ENCODE measurements around the gene SCN5A. TPM values are rescaled to one million over a fixed set of nuclear protein-coding genes. Genes with fewer than 3 reads are reported as not detected.

SCN5A gene
- total RNA-seq, 2 donors from 2014 or later, result 4.5 to 5.6 TPM

DNA sequence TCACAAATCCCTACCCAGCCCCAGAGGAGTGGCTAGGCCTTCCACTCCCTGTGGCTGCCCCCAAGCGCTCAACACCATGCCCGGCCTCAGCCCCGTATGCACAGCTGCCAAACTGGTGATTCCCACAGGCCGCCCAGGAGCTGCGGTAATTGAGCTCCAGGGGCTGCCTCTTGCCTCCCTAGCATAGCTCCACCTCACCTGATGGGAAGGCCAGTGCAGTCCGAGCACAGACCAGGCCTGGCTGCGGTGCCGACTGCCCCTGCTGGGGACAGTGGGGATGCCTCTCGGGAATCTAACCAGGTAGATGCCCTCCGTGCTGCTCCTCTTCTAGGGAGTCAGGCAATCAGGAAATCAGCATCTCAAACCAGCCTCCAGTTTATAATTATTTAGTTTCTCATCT lies 25.9 kb downstream of the SCN5A start:
- H3K4me3 Mint-ChIP-seq, result no peak overlapping the region
- peak; percentile 96 for DNase-seq
- H3K4me3 ChIP-seq (ENCODE audit: low read length), result no peak overlapping the region
- no peaks in the 10 kb centered on the region for H3K4me1 ChIP-seq (ENCODE audit: control insufficient read depth, insufficient read depth, low read length)
- TF ChIP-seq, protein P1, sequence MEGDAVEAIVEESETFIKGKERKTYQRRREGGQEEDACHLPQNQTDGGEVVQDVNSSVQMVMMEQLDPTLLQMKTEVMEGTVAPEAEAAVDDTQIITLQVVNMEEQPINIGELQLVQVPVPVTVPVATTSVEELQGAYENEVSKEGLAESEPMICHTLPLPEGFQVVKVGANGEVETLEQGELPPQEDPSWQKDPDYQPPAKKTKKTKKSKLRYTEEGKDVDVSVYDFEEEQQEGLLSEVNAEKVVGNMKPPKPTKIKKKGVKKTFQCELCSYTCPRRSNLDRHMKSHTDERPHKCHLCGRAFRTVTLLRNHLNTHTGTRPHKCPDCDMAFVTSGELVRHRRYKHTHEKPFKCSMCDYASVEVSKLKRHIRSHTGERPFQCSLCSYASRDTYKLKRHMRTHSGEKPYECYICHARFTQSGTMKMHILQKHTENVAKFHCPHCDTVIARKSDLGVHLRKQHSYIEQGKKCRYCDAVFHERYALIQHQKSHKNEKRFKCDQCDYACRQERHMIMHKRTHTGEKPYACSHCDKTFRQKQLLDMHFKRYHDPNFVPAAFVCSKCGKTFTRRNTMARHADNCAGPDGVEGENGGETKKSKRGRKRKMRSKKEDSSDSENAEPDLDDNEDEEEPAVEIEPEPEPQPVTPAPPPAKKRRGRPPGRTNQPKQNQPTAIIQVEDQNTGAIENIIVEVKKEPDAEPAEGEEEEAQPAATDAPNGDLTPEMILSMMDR (conservative IDR thresholded peaks at IDR 0.05), result peak; percentile 86
- no peaks in the 10 kb centered on the region for H3K36me3 Mint-ChIP-seq (ENCODE audit: low read depth)
- H3K27me3 Mint-ChIP-seq (ENCODE audit: insufficient read depth), result no peaks in the 10 kb centered on the region
- H3K9me3 ChIP-seq (ENCODE audit: control insufficient read depth, low read length), result no peaks in the 10 kb centered on the region
- no peak overlapping the region for H3K9ac ChIP-seq (ENCODE audit: extremely low read depth, low read length, poor library complexity, severe bottlenecking)
- H3K9me3 Mint-ChIP-seq, result no peaks in the 10 kb centered on the region
- no peaks in the 10 kb centered on the region for H3K36me3 ChIP-seq (ENCODE audit: control insufficient read depth, insufficient read depth, low read length)
- H3K27ac ChIP-seq (ENCODE audit: low read depth, low read length), result no peak overlapping the region
- WGBS, 2 experiments (ENCODE audit: insufficient coverage in 1 of 2, insufficient read length in 1 of 2), result 77 to 78% methylated on average over 6 to 10 of the region's 10 CpGs
- H3K4me1 Mint-ChIP-seq, result no peaks in the 10 kb centered on the region
- H3K27me3 ChIP-seq (ENCODE audit: control insufficient read depth, insufficient read depth, low read length, poor library complexity, severe bottlenecking), result no peaks in the 10 kb centered on the region
- no peak overlapping the region for H3K27ac Mint-ChIP-seq

- no peak for DNase-seq
- Mint-ChIP-seq H3K9me3 (no peaks in the 10 kb centered on the region), H3K27ac (no peak overlapping the region), H3K4me1 (no peaks in the 10 kb centered on the region), H3K36me3 (ENCODE audit: low read depth) (no peaks in the 10 kb centered on the region), H3K4me3 (no peak overlapping the region), H3K27me3 (ENCODE audit: insufficient read depth) (peaks cover 6% of the 10 kb centered on the region)
- TF ChIP-seq, protein P1 (conservative IDR thresholded peaks at IDR 0.05), result no peak
- no peaks in the 10 kb centered on the region for H3K9me3 ChIP-seq (ENCODE audit: control insufficient read depth, low read length)
- H3K9ac ChIP-seq (ENCODE audit: extremely low read depth, low read length, poor library complexity, severe bottlenecking), result no peak overlapping the region
- no peak overlapping the region for H3K27ac ChIP-seq (ENCODE audit: low read depth, low read length)
- no peaks in the 10 kb centered on the region for H3K4me1 ChIP-seq (ENCODE audit: control insufficient read depth, insufficient read depth, low read length)
- H3K36me3 ChIP-seq (ENCODE audit: control insufficient read depth, insufficient read depth, low read length), result no peaks in the 10 kb centered on the region
- no peak overlapping the region for H3K4me3 ChIP-seq (ENCODE audit: low read length)
- 91 to 93% methylated on average over 6 to 10 of the region's 10 CpGs for WGBS, 2 experiments (ENCODE audit: insufficient coverage in 1 of 2, insufficient read length in 1 of 2)
- H3K27me3 ChIP-seq (ENCODE audit: control insufficient read depth, insufficient read depth, low read length, poor library complexity, severe bottlenecking), result no peaks in the 10 kb centered on the region
These were observed 27.2 kb downstream of the SCN5A start for GRCh38 chr3:38622336-38622735.

GRCh38 chr3:38620236-38620635 lies 29.3 kb downstream of the SCN5A start:
- Mint-ChIP-seq H3K4me1 (no peaks in the 10 kb centered on the region), H3K4me3 (no peak overlapping the region), H3K27ac (no peak overlapping the region), H3K27me3 (ENCODE audit: insufficient read depth) (peaks cover 6% of the 10 kb centered on the region), H3K9me3 (no peaks in the 10 kb centered on the region), H3K36me3 (ENCODE audit: low read depth) (no peaks in the 10 kb centered on the region)
- H3K27ac ChIP-seq (ENCODE audit: low read depth, low read length), result no peak overlapping the region
- no peak for DNase-seq
- no peaks in the 10 kb centered on the region for H3K4me1 ChIP-seq (ENCODE audit: control insufficient read depth, insufficient read depth, low read length)
- no peaks in the 10 kb centered on the region for H3K27me3 ChIP-seq (ENCODE audit: control insufficient read depth, insufficient read depth, low read length, poor library complexity, severe bottlenecking)
- whole genome bisulfite sequencing, 2 experiments (ENCODE audit: insufficient coverage in 1 of 2, insufficient read length in 1 of 2), result 97 to 100% methylated on average over 2 to 5 of the region's 5 CpGs
- no peak overlapping the region for H3K4me3 ChIP-seq (ENCODE audit: low read length)
- TF ChIP-seq, protein P1 (conservative IDR thresholded peaks at IDR 0.05), result no peak
- no peaks in the 10 kb centered on the region for H3K36me3 ChIP-seq (ENCODE audit: control insufficient read depth, insufficient read depth, low read length)
- H3K9ac ChIP-seq (ENCODE audit: extremely low read depth, low read length, poor library complexity, severe bottlenecking), result no peak overlapping the region
- H3K9me3 ChIP-seq (ENCODE audit: control insufficient read depth, low read length), result no peaks in the 10 kb centered on the region

Data from endodermal cell (in vitro differentiated cells).